HUES64 (cell line): ENCODE results near the gene OR14J1. TPM values are rescaled to one million over a fixed set of nuclear protein-coding genes. Genes with fewer than 3 reads are reported as not detected.
"Not testable (repeated sequence)": the region's sequence is repeated elsewhere in the genome, so short reads cannot be mapped to it uniquely, and the experiment has no call there.

ENCODE experiments used
- H3K27ac ChIP-seq: 2 replicates; pipeline ENCODE4 v1.7.0; 2013; ENCODE audit warnings: low read depth, low read length, inconsistent platforms
- H3K27me3 ChIP-seq: 2 replicates; pipeline ENCODE4 v1.6.1; 2013; ENCODE audit warnings: mild to moderate bottlenecking, low read length; ENCODE audit not compliant: insufficient read depth
- H3K36me3 ChIP-seq: 2 replicates; pipeline ENCODE4 v1.6.1; 2013; ENCODE audit warnings: mild to moderate bottlenecking, low read length; ENCODE audit not compliant: insufficient read depth
- H3K4me1 ChIP-seq: 2 replicates; pipeline ENCODE4 v1.6.1; 2013; ENCODE audit warnings: mild to moderate bottlenecking, low read length, moderate library complexity; ENCODE audit not compliant: insufficient read depth
- H3K4me3 ChIP-seq: 2 replicates; pipeline ENCODE4 v1.5.1; 2013; ENCODE audit warnings: mild to moderate bottlenecking, low read length, moderate library complexity
- H3K9ac ChIP-seq: 2 replicates; pipeline ENCODE4 v1.6.1; 2013; ENCODE audit warnings: mild to moderate bottlenecking, low read depth, low read length
- H3K9me3 ChIP-seq: 2 replicates; pipeline ENCODE4 v1.6.1; 2013; ENCODE audit warnings: low read depth, low read length; ENCODE audit not compliant: insufficient read depth
- WGBS: fragments of 150-250, 120-280 bp; methylation state at CpG from one replicate; pipeline ENCODE4 v1.1.7; 2013; ENCODE audit warnings: missing lambda C conversion rate; 5-methylcytosine and 5-hydroxymethylcytosine counted together
- polyA plus RNA-seq, 2 experiments: library from polyadenylated mRNA; stranded (reverse); fragments of 50-300 nt; gene quantifications; one replicate each; pipeline ENCODE4 v1.2.3, GENCODE V29; 2013

The OR14J1 gene, protein sequence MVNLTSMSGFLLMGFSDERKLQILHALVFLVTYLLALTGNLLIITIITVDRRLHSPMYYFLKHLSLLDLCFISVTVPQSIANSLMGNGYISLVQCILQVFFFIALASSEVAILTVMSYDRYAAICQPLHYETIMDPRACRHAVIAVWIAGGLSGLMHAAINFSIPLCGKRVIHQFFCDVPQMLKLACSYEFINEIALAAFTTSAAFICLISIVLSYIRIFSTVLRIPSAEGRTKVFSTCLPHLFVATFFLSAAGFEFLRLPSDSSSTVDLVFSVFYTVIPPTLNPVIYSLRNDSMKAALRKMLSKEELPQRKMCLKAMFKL
- polyA plus RNA-seq (2013, experiment 1 of 2): not detected
- not detected for polyA plus RNA-seq (2013, experiment 2 of 2)

DNA sequence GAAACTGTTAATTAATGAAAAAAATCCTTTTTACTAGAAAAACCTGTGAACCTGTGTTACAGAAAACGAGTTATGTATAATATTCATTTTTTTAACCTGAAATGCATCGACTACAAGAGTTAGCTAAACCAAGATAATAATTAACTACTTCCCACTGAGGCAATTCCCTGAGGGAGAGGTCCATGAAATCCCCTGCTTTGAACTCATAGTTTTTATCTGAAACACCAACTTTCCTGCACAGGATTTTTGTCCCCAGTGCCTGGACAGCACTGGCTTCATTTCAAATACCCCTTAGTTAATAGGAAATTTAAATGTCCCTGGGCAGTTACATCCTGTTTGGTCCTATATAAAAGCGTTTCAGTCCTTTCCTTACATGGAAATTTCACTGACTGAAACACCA is at the start of gene OR14J1:
Gene OR14J1, plus strand, starts transcription at position 386 of the 400 bp plus-strand sequence. CDS start 4,989 bp downstream, outside the sequence.
- Histone ChIP-seq H3K4me1 (no peaks in the 10 kb centered on the region), H3K9me3 (no peaks in the 10 kb centered on the region), H3K9ac (no peak within 1 kb of the TSS), H3K27me3 (no peaks in the 10 kb centered on the region), H3K36me3 (no peaks in the 10 kb centered on the region), H3K27ac (no peak within 1 kb of the TSS), H3K4me3 (no peak within 1 kb of the TSS)
- WGBS: 90% methylated on average over 2 of the region's 3 CpGs

DNA sequence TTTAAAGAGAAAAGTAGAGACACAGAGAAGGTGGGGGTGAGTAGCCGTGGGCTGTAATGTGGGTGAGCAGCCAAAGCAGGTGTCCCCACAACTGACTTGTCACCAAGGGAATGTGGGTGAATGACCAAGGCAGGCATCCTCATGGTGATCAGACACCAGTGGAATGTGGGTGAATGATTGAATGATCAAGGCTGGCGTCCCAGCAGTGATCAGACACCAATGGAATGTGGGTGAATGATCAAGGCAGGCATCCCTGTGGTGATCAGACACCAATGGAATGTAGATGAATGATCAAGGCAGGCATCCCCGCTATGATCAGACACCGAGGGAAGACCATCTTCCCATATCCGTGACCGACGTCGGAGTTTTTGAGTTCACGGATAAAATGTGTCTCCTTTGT is 49.8 kb upstream of the OR14J1 start:
- Histone ChIP-seq H3K36me3 (no peaks in the 10 kb centered on the region), H3K4me1 (no peaks in the 10 kb centered on the region), H3K9ac (no peak overlapping the region), H3K9me3 (no peaks in the 10 kb centered on the region), H3K27ac (no peak overlapping the region), H3K4me3 (no peak overlapping the region), H3K27me3 (no peaks in the 10 kb centered on the region)
- WGBS: 94% methylated on average over 9 of the region's 9 CpGs

DNA sequence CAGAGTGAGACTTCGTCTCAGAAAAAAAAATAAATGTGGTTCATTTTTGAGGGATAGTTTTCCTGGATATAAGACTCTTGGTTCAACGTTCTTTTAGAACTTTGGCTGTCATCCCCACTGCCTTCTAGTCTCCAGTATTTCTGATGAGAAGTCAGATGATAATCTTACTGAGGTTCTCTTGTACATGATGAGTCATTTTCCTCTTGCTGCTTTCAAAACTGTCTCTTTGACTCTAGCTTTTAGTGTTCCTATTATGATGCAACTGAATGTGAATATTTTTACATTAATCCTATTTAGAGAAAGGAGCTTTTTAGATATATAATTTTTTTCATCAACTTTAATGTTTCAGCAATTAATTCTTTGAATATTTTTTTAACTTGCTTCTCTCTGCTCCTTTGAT is 46.0 kb upstream of the OR14J1 start:
- no peak overlapping the region for H3K27ac ChIP-seq
- H3K36me3 ChIP-seq: no peaks in the 10 kb centered on the region
- H3K27me3 ChIP-seq: no peaks in the 10 kb centered on the region
- WGBS: 90% methylated on average over 2 of the region's 2 CpGs
- no peaks in the 10 kb centered on the region for H3K4me1 ChIP-seq
- H3K9me3 ChIP-seq: no peaks in the 10 kb centered on the region
- no peak overlapping the region for H3K4me3 ChIP-seq
- no peak overlapping the region for H3K9ac ChIP-seq

DNA sequence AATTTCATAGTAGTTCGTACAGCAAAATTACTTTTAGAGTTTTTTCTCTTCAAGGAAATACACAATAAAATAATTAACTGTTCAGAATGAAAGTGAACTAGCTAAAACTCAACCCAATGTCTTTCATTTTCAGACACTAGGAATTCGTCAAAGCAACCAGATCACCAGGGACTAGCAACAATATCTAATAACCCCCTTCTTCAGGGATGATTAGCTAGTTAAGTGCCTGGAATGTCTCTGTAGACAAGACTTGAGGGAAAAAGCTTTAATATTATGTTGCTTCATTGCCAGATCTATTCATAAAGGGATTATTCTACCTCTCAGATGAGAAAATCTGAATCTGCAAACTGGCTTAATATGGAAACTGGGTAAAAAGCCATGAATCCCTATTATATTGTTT is 41.8 kb upstream of the OR14J1 start:
- H3K36me3 ChIP-seq: no peaks in the 10 kb centered on the region
- no peak overlapping the region for H3K27ac ChIP-seq
- H3K4me3 ChIP-seq: no peak overlapping the region
- H3K9ac ChIP-seq: no peak overlapping the region
- 0 out of 2 replicates have a peak, but pooled peaks cover 7% of the 10 kb centered on the region for H3K9me3 ChIP-seq
- H3K4me1 ChIP-seq: no peaks in the 10 kb centered on the region
- WGBS: 80% methylated on average over 2 of the region's 2 CpGs
- H3K27me3 ChIP-seq: no peaks in the 10 kb centered on the region

GRCh38 chr6:29263001-29263400 is 38.5 kb upstream of the OR14J1 start:
- Histone ChIP-seq H3K4me3 (no peak overlapping the region), H3K27ac (no peak overlapping the region), H3K36me3 (no peaks in the 10 kb centered on the region), H3K27me3 (no peaks in the 10 kb centered on the region), H3K4me1 (no peaks in the 10 kb centered on the region), H3K9ac (no peak overlapping the region), H3K9me3 (0 out of 2 replicates have a peak, but pooled peaks cover 7% of the 10 kb centered on the region)
- 85% methylated on average over 3 of the region's 3 CpGs for WGBS

DNA sequence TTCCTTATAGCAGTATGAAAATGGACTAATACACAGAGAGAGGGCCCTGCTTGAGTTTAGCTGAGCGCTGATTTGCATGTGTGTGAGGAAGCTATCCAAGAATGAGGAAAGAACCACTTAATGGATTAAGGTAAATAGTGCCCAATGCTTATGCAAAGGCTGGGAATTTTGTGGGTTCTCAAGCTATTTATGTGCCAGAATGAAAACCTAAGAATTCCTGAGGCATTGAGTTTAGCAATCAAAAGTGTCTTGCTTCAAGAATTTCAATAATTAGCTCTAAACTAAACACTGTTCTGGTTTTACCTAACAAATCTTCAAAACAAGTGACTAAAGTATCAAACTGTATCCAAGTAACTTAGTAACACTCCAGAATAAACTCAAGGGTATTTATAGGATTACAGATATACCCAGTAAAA is 7.0 kb upstream of the OR14J1 start:
- H3K9ac ChIP-seq: no peak overlapping the region

DNA sequence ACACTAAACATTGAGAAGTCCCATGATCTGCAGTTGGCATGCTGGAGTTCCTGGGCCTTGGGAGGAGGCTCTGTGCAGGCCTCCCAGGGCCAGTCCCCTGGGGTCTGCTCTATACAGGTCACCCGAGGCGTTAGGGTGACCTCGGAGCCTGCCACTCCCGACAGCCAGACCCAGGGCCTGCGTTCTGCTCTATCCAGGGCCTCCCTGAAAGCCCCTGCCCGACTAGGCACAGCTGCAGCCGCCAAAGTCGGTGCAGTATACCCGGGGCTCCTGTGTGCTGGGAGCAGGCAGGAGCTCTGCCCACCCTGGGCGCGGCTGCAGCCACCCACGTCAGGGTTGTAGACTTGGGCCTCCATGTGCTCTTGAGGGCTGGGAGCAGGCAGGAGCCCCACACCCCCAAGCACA is 6.3 kb upstream of the OR14J1 start:
- Histone ChIP-seq H3K9ac (no peak overlapping the region), H3K27ac (no peak overlapping the region), H3K9me3 (no peaks in the 10 kb centered on the region), H3K4me1 (peaks cover 8% of the 10 kb centered on the region; the same call in 1 of the 2 replicates), H3K36me3 (no peaks in the 10 kb centered on the region), H3K4me3 (no peak overlapping the region), H3K27me3 (no peaks in the 10 kb centered on the region)
- 96% methylated on average over 12 of the region's 12 CpGs for WGBS

More for the DNA sequence above, 7.0 kb upstream of the OR14J1 start:
- 94% methylated on average over 1 of the region's 1 CpG for WGBS
- peaks cover 8% of the 10 kb centered on the region; the same call in 1 of the 2 replicates for H3K4me1 ChIP-seq
- no peaks in the 10 kb centered on the region for H3K9me3 ChIP-seq
- H3K27ac ChIP-seq: no peak overlapping the region
- H3K27me3 ChIP-seq: no peaks in the 10 kb centered on the region
- H3K36me3 ChIP-seq: no peaks in the 10 kb centered on the region
- no peak overlapping the region for H3K4me3 ChIP-seq

GRCh38 chr6:29295623-29296022 is 5.9 kb upstream of the OR14J1 start:
- WGBS: 97% methylated on average over 7 of the region's 7 CpGs
- Histone ChIP-seq H3K36me3 (no peaks in the 10 kb centered on the region), H3K4me3 (no peak overlapping the region), H3K27ac (no peak overlapping the region), H3K4me1 (peaks cover 8% of the 10 kb centered on the region; the same call in 1 of the 2 replicates), H3K27me3 (no peaks in the 10 kb centered on the region), H3K9me3 (no peaks in the 10 kb centered on the region), H3K9ac (no peak overlapping the region)

DNA sequence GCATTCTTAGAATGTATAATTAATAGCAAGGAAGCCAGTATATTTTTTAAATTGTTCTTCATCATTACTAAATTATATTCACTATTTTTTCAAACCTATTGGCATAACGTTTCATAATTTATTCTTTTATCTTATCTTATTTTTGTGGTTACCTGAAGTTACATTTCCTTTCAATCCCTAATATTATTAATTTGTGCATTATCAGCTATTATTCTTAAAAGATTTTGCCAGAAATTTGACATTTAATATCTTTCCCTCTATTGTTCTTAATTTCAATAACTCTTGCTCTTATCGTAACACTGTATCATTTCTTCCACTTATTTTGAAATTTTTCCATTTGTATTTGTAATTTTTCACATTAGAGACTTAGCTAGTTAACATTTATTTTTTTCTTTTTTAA is 18.4 kb downstream of the OR14J1 start:
- Histone ChIP-seq H3K27me3 (no peaks in the 10 kb centered on the region), H3K9ac (no peak overlapping the region)
- WGBS: 67% methylated on average over 1 of the region's 2 CpGs

GRCh38 chr6:29323332-29323731 is 21.8 kb downstream of the OR14J1 start:
- H3K4me1 ChIP-seq, H3K27me3 ChIP-seq, H3K36me3 ChIP-seq, H3K9me3 ChIP-seq, H3K27ac ChIP-seq, H3K4me3 ChIP-seq, H3K9ac ChIP-seq: not testable (repeated sequence)

More for the DNA sequence above, 18.4 kb downstream of the OR14J1 start:
- H3K4me3 ChIP-seq: no peak overlapping the region
- H3K36me3 ChIP-seq: no peaks in the 10 kb centered on the region
- H3K9me3 ChIP-seq: no peaks in the 10 kb centered on the region
- no peaks in the 10 kb centered on the region for H3K4me1 ChIP-seq
- H3K27ac ChIP-seq: no peak overlapping the region

DNA sequence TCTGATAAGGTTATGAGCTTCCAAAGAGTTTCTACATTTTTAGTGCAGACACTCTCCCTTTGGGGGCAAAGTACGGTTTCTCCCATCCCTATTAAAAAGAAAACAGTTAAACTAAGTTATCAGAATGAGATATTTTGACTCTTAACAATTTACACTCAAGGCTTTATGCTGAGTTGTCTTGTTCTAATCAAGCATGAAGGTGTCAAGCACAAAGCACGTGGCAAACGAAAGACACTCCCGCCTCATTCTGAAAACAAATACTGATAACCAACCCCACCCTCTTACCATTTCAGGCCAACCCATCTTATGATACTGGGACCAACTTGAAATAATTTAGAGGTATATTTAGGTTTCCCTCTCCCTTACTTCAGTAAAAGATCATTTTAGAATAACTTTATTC is 24.3 kb downstream of the OR14J1 start:
- H3K9ac ChIP-seq: no peak overlapping the region
- H3K27ac ChIP-seq: no peak overlapping the region
- no peaks in the 10 kb centered on the region for H3K27me3 ChIP-seq
- no peaks in the 10 kb centered on the region for H3K9me3 ChIP-seq
- H3K4me3 ChIP-seq: no peak overlapping the region
- WGBS: 97% methylated on average over 3 of the region's 4 CpGs
- no peaks in the 10 kb centered on the region for H3K4me1 ChIP-seq
- no peaks in the 10 kb centered on the region for H3K36me3 ChIP-seq

DNA sequence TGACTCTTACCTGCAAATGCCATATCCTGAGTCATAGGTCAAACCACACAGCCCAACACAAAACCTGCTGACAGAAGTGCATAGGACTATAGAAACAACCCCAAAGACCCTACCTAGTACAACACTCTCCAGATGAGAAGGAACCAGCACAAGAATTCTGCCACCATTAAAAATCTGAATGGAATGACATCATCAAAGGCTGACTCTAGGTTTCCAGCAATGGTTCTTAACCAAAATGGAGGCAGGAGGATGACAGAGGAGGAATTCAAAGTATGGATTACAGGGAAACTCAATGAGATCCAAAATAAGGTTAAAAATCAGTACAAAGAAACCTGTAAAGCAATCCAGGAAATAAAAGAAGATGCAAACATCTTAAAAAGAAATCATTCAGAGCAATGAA is 31.2 kb downstream of the OR14J1 start:
- Histone ChIP-seq H3K9ac (no peak overlapping the region), H3K4me3 (no peak overlapping the region), H3K27me3 (no peaks in the 10 kb centered on the region), H3K4me1 (no peaks in the 10 kb centered on the region), H3K9me3 (no peaks in the 10 kb centered on the region), H3K36me3 (no peaks in the 10 kb centered on the region), H3K27ac (no peak overlapping the region)
